ENCODE results near the gene OTOG. TPM values are rescaled to one million over a fixed set of nuclear protein-coding genes. Genes with fewer than 3 reads are reported as not detected.

Gene OTOG
- total and polyA plus RNA-seq, 2 of the 8 experiments (the other 6 are each of a cell fraction or from before 2014, with no cell fraction given): 0.41 to 1.5 TPM

DNA sequence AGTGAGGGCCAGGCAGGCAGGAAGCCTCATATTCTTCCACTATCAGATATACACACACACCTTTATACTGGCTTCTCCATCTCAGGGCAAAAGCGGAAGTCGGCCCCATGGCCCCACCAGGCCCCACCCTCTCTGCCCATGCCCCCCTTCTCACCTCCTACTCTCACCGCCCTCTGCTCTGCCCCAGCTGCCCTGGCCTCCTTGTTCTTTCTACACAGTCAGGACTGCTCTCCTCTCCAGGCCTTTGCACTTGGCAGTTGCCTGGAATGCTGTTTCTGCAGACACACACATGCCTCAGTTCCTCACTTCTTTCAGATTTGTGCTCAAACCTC, 25.3 kb downstream of the OTOG start:
- ChIA-PET POLR2A (ENCODE audit: partially characterized antibody) (no interaction called here), CTCF (ENCODE audit: partially characterized antibody) (interaction anchor here (0.9 to 2.2 kb wide), 2 partner anchors 9 to 159 kb away, joined by 3 to 18 read pairs; no protein-coding TSS in a partner anchor)
- no peak overlapping the region for H2BK120ac ChIP-seq (replicated peaks; ENCODE audit: low read depth, low read length)
- H3K4me3 ChIP-seq (ENCODE audit: extremely low read depth in 1 of 4, insufficient read depth in 2 of 4, low read depth in 3 of 4, low read length in 4 of 4): no peak overlapping the region
- no peaks in the 10 kb centered on the region for H3K79me1 ChIP-seq (ENCODE audit: low read depth, low read length)
- H4K5ac ChIP-seq (ENCODE audit: insufficient read length, low read depth, low read length): no peak overlapping the region
- H3K9me3 ChIP-seq (ENCODE audit: insufficient read depth in 2 of 2, low read depth in 1 of 2, low read length in 1 of 2): no peaks in the 10 kb centered on the region
- DNase-seq (ENCODE audit: low read depth in 1 of 2, low spot score in 2 of 2): peak in 1 of 2 experiments; percentile 40
- no peaks in the 10 kb centered on the region for H3K36me3 ChIP-seq (ENCODE audit: control insufficient read depth in 2 of 4, insufficient read depth in 4 of 4, low read length in 3 of 4)
- no peaks in the 10 kb centered on the region for H3K27me3 ChIP-seq (replicated peaks in 1 of 4; ENCODE audit: control insufficient read depth in 3 of 4, extremely low read depth in 1 of 4, insufficient read depth in 3 of 4, low read length in 3 of 4)
- H3K23me2 ChIP-seq (ENCODE audit: low read depth, low read length): no peaks in the 10 kb centered on the region
- peaks cover 0 to 10% of the 10 kb centered on the region in 2 experiments for H4K20me1 ChIP-seq (replicated peaks in 1 of 2; ENCODE audit: control insufficient read depth in 1 of 2, insufficient read depth in 2 of 2, low read length in 2 of 2)
- H2BK20ac ChIP-seq (ENCODE audit: low read length): no peak overlapping the region
- no peak overlapping the region for H3K4ac ChIP-seq (replicated peaks; ENCODE audit: insufficient read length, low read depth, low read length)
- peaks cover 0 to 6% (median 2%) of the 10 kb centered on the region in 4 experiments; a peak in 5 of 7 replicates for H3K4me1 ChIP-seq (replicated peaks in 1 of 4; ENCODE audit: control insufficient read depth in 3 of 4, insufficient read depth in 4 of 4, low read length in 3 of 4)
- no peaks in the 10 kb centered on the region for H3K79me2 ChIP-seq (ENCODE audit: control insufficient read depth in 1 of 2, insufficient read depth in 2 of 2, low read length in 2 of 2)
- no peak overlapping the region for H2BK5ac ChIP-seq (ENCODE audit: low read depth, low read length)
- H2BK12ac ChIP-seq (ENCODE audit: low read depth, low read length): no peak overlapping the region
- H4K8ac ChIP-seq (ENCODE audit: extremely low read depth, insufficient read depth, low read length): no peak overlapping the region
- H3K4me2 ChIP-seq (ENCODE audit: insufficient read depth in 1 of 2, low read depth in 2 of 2, low read length in 2 of 2): no peak overlapping the region
- H2AK5ac ChIP-seq (ENCODE audit: low read depth, low read length): no peak overlapping the region
- WGBS, 2 experiments (ENCODE audit: extremely low coverage in 1 of 2, insufficient coverage in 1 of 2, insufficient read length in 1 of 2, insufficient replicate concordance in 2 of 2, low coverage in 1 of 2, low lambda C conversion rate in 2 of 2, missing lambda C conversion rate in 1 of 2): 82% methylated on average over 3 of the region's 3 CpGs; no CpG with 5 or more reads in 1 of the 2 experiments
- H3K56ac ChIP-seq (replicated peaks; ENCODE audit: insufficient read length, low read depth, low read length): no peak overlapping the region
- no peak overlapping the region for H3K27ac ChIP-seq (ENCODE audit: low read depth, low read length)
- H3K23ac ChIP-seq (ENCODE audit: insufficient read length): no peak overlapping the region
- no peak overlapping the region for H2BK15ac ChIP-seq (ENCODE audit: low read length)
- no peak for FAIRE-seq
- H3K18ac ChIP-seq (ENCODE audit: extremely low read depth, low read length): no peak overlapping the region
- no peak for TF ChIP-seq RBBP5 (IDR thresholded peaks at IDR 0.05; ENCODE audit: borderline replicate concordance, low read depth, low read length)
- no peak for TF ChIP-seq MAFK (IDR thresholded peaks at IDR 0.05; ENCODE audit: low read depth, low read length)
- no peak for TF ChIP-seq SIRT6 (IDR thresholded peaks at IDR 0.05; ENCODE audit: low read length)
- TF ChIP-seq SAP30 (IDR thresholded peaks at IDR 0.05; ENCODE audit: insufficient read depth, insufficient replicate concordance, low read length): no peak
- no peak for TF ChIP-seq NANOG (IDR thresholded peaks at IDR 0.05; ENCODE audit: insufficient read depth, low read depth, low read length, poor library complexity, severe bottlenecking)
- no peak for TF ChIP-seq RAD21 (IDR thresholded peaks at IDR 0.05 in 1 of 2, conservative IDR thresholded peaks at IDR 0.05 in 1 of 2; ENCODE audit: low read depth in 2 of 2, low read length in 2 of 2)
- TF ChIP-seq TAF1 (IDR thresholded peaks at IDR 0.05; ENCODE audit: low read depth, low read length): no peak
- no peak for TF ChIP-seq CHD1 (IDR thresholded peaks at IDR 0.05; ENCODE audit: low read depth, low read length)
- no peak for TF ChIP-seq EGR1 (IDR thresholded peaks at IDR 0.05; ENCODE audit: borderline replicate concordance, low read depth, low read length)
- TF ChIP-seq CBX5 (IDR thresholded peaks at IDR 0.05; ENCODE audit: low read depth, low read length): no peak
- no peak for TF ChIP-seq PHF8 (conservative IDR thresholded peaks at IDR 0.05; ENCODE audit: low read depth, low read length)
- TF ChIP-seq BCL11A (IDR thresholded peaks at IDR 0.05; ENCODE audit: low read depth in 2 of 2, low read length in 2 of 2): no peak
- TF ChIP-seq ASH2L (IDR thresholded peaks at IDR 0.05; ENCODE audit: low read length): no peak
- no peak overlapping the region for H3K9ac ChIP-seq (replicated peaks in 1 of 4; ENCODE audit: extremely low read depth in 1 of 4, low read depth in 3 of 4, low read length in 3 of 4)
- no peak overlapping the region for H4K91ac ChIP-seq (replicated peaks; ENCODE audit: insufficient read length, low read length)
- H3K14ac ChIP-seq (ENCODE audit: insufficient read length): no peak overlapping the region
- H2AFZ ChIP-seq (ENCODE audit: low read length): no peak overlapping the region
